PC-3 (cell line): ENCODE measurements around the gene UBTF.

Experiments used
- EZH2phosphoT487 ChIP-seq: fragments of 300-600 bp; sonication (generic); IDR thresholded peaks from 2 replicates; pipeline ENCODE4 v1.6.1; 2018; ENCODE audit warnings: mild to moderate bottlenecking, antibody characterized with exemption, low read length, borderline replicate concordance
- TF ChIP-seq, protein P1 (sequence below): fragments of 300-600 bp; sonication (generic); conservative IDR thresholded peaks from 2 replicates; pipeline ENCODE4 v1.5.1; 2017; ENCODE audit warnings: antibody characterized with exemption, low read depth, mild to moderate bottlenecking, low read length

DNA sequence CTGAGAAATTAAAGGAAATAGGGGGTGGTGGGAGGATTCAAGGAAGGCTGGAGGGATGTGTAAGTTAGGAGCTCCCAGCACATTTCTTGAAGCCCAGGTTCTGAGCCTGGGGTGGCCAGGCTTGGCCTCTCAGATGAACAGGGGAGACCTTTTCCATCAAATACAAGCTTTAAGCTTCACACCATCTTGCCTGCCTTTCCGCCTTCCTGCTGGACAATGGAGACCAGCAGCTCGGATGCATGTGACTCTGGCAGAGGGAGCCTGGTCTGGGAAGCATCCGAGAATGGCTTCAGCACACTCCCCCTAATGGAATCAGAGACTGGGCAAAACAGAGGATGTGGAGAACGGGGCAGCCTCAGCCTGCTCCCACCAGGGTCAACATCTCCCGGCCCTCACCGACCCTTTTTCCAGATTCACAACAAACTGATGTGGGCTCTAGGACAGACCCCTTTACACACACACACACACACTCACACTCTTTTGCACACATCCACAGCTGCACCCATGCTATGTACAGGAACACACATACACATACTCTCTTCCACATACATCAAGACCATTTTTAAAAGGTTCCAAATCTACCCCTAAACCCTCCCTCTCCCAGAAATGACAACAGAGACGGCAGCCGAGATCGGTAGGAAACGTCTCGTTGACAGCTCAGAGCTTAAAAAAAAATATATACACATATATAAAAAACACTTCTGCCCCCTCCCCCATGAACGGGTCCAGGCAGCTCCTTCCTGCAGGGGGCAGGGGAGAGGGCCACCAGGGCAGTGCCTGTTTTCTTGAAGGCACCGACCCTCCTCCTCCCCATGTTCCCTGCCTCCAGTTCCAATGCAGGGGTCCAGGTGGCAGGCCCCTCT lies 13.3 kb downstream of the UBTF start:
- TF ChIP-seq, protein P1, sequence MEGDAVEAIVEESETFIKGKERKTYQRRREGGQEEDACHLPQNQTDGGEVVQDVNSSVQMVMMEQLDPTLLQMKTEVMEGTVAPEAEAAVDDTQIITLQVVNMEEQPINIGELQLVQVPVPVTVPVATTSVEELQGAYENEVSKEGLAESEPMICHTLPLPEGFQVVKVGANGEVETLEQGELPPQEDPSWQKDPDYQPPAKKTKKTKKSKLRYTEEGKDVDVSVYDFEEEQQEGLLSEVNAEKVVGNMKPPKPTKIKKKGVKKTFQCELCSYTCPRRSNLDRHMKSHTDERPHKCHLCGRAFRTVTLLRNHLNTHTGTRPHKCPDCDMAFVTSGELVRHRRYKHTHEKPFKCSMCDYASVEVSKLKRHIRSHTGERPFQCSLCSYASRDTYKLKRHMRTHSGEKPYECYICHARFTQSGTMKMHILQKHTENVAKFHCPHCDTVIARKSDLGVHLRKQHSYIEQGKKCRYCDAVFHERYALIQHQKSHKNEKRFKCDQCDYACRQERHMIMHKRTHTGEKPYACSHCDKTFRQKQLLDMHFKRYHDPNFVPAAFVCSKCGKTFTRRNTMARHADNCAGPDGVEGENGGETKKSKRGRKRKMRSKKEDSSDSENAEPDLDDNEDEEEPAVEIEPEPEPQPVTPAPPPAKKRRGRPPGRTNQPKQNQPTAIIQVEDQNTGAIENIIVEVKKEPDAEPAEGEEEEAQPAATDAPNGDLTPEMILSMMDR: peak; percentile 39; the same call in 1 of the 2 replicates
- TF ChIP-seq EZH2phosphoT487: no peak
